ENCODE measurements around the gene OR2J2. TPM values are rescaled to one million over a fixed set of nuclear protein-coding genes. Genes with fewer than 3 reads are reported as not detected.
"Not testable (repeated sequence)": the region's sequence is repeated elsewhere in the genome, so short reads cannot be mapped to it uniquely, and the experiment has no call there.

The OR2J2 gene
- total RNA-seq (2014; rRNA removed): not detected in 2 replicates
- not detected for polyA plus RNA-seq (2012)

DNA sequence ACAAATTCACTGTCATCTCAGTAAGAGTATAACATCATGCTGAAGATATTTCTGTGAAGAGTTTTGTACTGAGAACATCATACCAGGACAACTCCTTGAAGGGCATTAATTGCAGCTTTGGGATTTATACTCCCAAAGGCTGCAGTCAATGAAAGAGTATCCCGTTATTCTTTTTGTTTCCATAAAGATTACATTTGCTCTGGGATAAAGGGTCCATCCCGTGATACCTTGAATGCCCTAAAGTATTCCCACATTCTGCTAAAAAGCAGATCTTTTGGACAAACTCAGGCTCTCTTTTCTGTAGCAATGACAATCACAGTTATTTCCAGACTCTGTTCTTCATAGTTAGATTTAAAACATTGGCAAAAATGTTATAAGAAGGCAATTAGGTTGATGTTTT, at the start of gene OR2J2:
Gene OR2J2 (plus strand): TSS at position 301 of the 400 bp plus-strand sequence. CDS start 2,729 bp downstream, outside the sequence.
- DNase-seq (ENCODE audit: low read depth): not testable (repeated sequence)

DNA sequence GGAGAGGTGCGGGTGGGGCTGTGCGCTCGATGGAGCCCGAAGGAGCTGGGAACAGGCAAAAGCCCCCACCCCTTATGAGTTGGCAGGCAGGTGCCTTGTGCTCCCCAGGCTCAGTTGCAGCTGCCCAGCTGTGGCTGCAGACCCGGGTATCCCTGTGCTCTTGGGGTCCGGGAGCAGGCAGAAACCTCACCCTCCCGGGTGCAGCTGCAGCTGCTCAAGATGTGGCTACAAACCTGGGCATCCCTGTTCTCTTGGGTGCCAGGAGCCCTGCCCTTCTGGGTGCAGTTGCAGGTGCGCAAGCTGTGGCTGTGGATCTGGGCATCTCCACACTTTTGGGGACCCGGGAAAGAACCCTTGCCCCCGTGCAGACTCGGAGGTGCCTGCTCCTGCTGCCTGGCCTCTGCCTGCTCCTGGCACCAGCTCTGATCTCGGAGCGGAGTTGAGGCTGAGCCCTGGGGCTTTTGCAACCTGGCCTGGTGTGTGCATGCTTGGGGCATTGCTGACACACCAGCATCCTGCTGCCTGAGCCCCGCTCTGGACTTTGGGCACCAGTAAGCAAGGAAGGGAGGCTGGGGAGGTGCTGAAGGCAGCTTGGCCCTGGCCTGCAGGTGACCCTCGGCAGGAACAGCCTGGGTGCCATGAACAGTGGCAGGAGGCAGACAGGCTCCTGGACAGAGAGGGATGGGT, 41.2 kb upstream of the OR2J2 start:
- no peak for DNase-seq (ENCODE audit: low read depth)

DNA sequence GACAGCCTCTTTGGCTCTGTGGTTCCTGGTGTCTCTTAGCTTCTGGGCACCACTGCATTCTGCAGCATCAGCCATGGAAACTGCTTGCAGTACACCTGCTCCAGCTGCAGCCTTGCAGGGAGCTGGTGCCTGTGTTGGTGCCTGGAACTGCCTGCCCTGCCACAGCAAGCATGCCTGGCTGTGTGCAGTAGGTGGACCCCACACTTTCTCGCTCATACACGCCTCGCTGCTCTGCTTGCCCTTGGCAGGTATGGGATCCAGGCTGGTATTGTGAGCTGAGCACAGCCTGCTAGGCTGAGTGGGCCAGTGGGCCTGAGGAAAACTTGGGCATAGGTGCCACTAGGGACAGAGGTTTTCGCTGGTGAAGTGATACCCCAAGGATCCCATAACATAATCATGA, 40.1 kb upstream of the OR2J2 start:
- DNase-seq (ENCODE audit: low read depth): no peak

DNA sequence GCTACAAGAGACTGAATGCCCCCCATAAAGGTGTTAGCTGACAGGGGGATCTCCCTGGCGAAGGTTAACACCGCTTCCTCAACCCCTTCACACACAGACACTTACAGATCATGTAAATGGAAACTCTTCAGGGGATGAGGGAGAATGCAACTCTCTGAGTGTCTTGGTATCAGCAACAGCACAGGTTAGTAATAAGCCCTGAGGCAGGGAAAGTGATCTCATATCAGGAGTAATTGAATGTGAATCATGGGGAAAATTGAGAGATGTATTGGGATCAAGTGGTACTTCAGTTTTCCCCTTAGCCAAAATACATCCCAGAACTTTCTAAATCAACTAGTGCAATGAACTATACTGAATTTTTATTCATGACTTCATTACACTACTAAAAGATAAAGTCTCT, 39.0 kb upstream of the OR2J2 start:
- DNase-seq (ENCODE audit: low read depth): no peak

DNA sequence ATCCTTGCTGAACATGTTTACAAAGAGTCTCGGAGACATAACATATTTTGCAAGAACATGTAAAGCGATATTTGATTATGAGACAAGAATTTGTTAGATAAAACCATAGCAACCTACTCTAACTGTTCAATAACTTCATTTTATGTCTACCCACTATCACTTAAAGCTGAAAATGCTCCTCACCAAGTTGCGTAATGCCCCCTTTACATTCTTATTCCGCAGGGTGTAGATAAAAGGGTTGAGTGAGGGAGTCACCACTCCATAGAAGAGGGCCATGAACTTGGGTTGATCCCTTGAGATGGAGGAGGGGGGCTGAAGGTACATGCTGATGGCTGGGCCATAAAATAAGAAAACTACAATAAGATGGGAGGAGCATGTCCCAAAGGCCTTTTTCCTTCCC, 33.0 kb upstream of the OR2J2 start:
- DNase-seq (ENCODE audit: low read depth): no peak

DNA sequence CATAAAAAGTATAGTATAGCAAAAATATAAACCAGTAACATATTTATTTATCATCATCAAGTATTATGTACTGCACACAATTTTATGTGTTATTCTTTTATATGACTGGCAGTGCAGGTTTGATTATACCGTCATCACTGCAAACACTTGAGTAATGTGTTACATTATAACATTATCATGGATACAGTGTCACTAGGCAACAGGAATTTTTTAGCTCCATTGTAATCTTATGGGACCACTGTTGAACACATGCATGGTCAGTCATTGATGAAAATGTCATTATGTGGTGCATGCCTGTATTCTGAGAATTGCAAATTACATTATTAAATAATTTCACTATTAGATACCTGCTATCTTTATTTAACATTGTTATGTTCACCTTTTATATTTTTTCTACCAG, 29.1 kb upstream of the OR2J2 start:
- DNase-seq (ENCODE audit: low read depth): no peak

DNA sequence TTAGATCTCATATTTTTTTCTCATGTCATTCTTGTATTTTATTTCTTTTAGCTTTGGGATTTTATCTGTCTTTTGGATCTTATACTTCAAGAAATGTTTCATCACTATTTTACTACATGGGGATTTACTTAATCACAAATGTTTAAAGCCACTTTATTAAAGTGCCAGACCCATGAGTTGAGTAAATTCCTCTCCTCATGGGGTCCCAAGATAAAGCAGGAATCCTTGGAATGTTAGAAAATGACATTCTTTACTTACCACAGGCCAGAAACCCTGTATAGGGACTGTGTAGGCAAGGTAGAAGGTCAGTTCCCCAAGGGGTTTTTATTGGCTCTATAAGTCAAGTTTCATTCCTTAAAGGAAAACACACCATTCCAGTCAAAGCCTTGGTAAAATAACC, 28.4 kb upstream of the OR2J2 start:
- no peak for DNase-seq (ENCODE audit: low read depth)

DNA sequence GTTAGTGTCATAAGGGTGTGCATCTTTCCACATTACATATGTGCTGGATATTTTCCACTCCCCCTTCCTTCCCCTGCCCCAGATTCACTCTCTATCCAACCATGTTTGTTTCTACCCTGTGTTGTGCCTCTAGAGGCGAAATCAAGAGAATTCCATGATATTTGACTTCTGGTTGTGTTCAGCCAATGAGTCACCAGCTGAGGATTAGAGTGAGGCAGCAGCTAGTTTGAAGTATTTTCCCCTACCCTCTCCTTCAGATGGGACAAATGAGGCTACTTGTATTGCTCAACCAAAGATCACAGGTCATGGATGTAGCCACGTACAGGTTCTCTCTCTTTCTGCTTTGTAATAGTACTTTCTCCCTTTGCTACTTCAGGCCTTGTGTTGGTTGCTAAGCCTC, 24.5 kb upstream of the OR2J2 start:
- no peak for DNase-seq (ENCODE audit: low read depth)

DNA sequence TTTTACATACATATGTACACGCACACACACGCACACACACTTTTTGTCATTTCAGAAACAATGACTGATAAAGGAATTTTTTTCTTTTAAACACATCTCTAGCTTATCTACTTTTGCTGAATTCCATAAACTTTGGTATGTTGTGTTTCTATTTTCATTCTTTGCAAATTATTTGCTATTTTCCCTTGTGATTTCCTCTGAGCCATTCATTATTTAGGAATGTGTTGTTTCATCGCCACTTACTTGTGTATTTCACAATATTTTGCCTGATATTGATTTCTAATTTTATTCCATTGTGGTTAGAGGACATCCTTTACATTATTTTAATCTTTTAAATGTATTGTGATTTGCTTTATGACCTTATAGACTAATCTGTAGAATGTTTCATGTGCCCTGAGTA, 23.6 kb upstream of the OR2J2 start:
- DNase-seq (ENCODE audit: low read depth): no peak

DNA sequence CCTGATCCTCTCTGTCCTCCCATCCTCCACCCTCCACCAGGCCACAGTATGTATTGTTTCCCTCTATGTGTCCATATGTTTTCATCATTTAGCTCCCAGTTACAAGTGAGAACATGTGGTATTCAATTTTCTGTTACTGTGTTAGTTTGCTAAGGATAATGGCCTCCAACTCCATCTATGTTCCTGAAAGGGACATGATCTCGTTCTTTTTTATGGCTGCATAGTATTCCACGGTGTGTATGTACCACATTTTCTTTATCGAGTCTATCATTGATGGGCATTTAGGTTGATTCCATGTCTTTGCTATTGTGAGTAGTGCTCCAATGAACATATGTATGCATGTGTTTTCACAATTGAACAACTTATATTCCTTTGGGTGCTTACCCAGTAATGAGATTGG, 21.3 kb upstream of the OR2J2 start:
- DNase-seq (ENCODE audit: low read depth): not testable (repeated sequence)

DNA sequence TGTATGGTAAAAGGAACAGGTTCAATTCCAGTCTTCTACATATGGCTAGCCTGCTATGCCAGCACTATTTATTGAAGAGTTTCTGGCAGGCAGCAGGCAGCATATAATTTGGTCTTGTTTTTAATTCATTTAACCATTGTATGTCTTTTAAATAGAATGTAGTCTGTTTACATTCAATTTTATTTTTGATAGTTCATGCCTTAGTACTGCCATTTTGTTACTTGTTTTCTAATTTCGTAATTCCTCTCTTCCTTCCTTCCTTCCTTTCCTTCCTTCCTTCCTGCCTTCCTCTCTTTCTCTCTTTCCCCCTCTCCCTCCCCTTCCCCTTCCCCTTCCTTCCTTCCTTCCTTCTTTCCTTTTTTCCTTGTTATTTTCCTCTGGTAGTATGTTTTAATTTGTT, 17.6 kb upstream of the OR2J2 start:
- DNase-seq (ENCODE audit: low read depth): no peak

DNA sequence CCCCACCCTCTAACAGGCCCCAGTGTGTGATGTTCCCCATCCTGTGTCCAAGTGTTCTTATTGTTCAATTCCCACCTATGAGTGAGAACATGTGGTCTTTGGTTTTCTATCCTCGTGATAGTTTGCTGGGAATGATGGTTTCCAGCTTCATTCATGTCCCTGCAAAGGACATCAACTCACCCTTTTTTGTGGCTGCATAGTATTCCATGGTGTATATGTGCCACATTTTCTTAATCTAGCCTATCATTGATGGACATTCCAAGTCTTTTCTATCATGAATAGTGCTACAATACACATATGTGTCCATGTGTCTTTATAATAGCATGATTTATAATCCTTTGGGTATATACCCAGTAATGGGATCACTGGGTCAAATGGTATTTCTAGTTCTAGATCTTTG, 15.5 kb upstream of the OR2J2 start:
- DNase-seq (ENCODE audit: low read depth): not testable (repeated sequence)

DNA sequence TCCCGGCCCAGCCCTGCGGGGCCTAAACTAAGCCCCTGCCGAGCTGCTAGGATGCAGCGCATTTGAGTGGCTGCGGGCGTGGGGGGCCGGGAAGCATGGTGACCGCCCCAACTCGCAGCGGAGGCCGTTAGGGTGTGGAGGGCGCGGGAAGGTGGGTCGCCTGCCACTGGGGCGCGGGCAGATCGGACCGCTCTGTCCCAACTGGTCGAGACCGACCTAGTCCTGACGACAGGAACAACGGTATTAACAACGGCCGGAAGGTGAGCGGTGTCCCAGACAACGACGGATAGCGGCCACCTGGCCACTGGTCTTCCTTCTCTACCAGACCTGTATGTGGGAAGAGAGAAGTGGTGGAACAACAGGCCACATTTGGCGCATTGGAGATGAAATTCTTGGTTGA, 10.8 kb upstream of the OR2J2 start:
- not testable (repeated sequence) for DNase-seq (ENCODE audit: low read depth)

DNA sequence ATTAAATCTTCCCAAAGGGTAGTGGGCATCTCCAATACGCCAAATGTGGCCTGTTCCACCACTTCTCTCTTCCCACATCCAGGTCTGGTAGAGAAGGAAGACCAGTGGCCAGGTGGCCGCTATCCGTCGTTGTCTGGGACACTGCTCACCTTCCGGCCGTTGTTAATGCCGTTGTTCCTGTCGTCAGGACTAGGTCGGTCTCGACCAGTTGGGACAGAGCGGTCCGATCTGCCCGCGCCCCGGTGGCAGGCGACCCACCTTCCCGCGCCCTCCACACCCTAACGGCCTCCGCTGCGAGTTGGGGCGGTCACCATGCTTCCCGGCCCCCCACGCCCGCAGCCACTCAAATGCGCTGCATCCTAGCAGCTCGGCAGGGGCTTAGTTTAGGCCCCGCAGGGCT, 5.1 kb upstream of the OR2J2 start:
- not testable (repeated sequence) for DNase-seq (ENCODE audit: low read depth)

DNA sequence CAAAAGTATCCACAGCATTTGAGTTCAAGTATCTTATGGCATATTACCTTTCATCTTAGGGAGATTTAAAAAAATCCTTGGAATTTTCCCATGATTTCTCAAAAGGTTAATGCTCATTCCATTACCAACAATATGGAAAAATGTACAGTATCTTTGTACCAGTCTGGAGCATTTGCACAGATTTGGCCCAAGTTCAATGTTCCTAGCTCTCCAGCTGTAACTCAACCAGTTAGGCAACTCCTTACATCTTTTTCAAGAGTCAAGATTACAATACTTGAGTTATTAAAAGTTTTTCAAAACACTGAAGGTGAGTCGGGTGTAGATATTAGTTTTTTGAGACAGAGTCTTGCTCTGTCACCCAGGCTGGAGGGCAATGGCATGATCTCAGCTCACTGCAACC, 1.0 kb downstream of the OR2J2 start:
- no peak for DNase-seq (ENCODE audit: low read depth)

DNA sequence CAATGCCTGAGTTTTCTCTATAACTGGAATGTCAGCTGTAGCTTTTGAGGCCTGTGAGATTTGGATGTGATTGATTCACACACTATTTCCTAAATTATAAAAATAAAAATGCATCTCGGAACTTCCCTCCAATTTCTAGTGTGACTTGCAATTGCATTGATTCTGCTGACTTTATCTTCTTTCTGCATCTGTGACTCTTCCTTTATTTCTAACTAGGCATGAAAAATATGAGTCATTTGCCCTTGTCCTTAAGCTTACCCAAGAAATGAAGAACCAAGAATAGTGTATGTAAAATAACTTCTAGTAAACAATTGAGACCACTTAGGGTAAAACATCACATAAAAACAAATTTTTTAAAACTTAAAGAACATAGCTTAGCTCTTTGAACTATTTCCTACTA, 12.9 kb downstream of the OR2J2 start:
- DNase-seq (ENCODE audit: low read depth): no peak

DNA sequence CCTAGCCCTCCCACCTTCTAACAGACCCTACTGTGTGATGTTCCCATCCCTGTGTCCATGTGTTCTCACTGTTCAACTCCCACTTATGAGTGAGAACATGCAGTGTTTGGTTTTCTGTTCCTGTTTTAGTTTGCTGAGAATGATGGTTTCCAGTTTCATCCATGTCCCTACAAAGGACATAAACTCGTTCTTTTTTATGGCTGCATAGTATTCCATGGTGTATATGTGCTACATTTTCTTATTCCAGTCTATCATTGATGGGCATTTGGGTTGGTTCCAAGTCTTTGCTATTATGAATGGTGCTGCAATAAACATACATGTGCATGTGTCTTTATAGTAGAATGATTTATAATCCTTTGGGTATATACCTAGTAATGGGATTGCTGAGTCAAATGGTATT, 18.0 kb downstream of the OR2J2 start:
- DNase-seq (ENCODE audit: low read depth): not testable (repeated sequence)

DNA sequence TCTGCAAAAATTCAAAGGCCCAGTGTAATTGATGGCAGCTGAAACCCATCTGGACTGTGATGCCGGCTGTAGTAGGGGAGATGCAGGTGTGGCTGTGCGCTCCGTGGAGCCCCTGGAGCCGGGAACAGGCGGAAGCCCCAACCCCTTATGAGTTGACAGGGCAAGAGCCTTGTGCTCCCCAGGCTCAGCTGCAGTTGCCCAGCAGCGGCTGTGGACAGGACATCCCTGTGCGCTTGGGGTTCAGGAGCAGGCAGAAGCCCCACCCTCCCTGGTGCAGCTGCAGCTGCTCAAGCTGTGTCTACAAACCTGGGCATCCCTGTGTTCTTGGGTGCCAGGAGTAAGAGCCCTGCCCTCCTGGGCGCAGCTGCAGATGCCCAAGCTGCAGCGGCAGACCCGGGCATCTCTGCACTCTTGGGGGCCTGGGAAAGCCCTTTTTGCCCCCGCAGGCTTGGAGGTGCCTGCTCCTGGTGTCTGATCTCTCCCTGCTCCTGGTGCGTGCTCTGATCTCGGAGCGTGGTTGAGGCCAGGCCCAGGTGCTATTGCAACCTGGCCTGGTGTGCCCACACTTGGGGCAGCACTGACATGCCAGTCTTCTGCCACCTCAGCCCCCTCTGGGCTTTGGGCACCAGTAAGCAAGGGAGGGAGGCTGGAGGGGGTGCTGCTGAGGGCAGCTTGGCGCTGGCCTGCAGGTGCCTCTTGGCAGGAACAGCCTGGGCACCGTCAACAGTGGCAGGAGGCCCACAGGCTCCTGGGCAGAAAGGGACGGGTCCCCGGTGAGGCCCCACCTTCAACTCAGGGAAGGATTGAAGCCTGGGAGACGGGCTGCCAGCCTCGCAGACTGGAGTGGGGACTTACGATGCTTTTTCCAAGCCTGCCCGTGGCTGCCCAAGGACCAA, 30.3 kb downstream of the OR2J2 start:
- no peak for DNase-seq (ENCODE audit: low read depth)

DNA sequence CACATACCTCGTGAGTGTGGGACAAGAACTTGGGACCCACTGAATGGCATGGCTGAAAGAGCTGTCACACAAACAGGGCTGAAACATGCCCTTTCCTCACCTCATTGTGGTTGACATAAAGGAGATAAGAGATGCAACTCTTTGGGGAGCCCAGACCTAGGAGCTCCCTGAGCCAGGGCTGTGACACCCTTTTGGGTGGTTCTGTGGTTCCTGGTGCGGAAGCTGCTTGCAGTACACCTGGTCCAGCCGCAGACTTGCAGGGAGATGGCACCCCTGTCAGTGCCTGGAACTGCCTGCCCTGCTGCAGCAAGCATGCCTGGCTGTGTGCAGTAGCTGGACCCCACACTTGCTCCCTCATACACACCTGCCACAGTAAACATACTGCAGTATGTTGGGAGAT, 31.3 kb downstream of the OR2J2 start:
- no peak for DNase-seq (ENCODE audit: low read depth)

DNA sequence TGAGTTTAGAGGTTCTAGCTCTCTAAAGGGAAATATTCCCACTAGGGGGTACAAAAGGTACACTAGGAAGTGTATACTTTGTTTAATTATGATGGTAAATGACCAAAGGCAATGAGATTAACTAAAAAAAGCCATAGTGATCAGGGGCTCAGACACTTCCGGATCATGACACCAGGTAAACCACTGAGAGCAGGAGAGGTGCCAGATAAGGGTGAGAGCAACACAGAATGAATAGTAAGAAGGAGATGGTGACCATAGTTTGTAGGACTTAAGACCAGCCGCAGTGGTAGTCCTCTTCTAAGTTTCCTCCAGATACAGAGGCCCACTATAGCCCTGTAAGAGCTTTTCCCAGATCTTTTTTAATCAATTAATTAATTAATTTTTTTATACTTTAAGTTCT, 40.8 kb downstream of the OR2J2 start:
- DNase-seq (ENCODE audit: low read depth): no peak

DNA sequence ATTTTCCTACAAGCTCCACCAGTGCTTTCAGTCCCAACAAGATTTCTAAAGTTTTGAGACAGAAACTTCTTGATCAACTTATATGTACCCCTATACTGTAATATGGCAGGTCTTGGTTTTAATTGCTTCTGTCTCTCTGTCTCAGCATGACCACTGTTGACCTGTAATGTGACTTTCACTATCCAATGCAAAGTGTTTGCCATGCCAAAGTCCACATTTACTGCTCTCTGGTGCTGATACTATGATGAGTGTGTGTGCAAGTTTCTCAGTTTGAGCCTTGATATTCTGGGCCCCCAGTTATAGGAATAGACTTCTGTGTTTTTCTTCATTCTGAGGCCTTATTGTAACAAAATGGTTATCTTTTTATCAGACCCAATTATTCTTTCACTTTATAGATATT, 45.8 kb downstream of the OR2J2 start:
- no peak for DNase-seq (ENCODE audit: low read depth)

DNA sequence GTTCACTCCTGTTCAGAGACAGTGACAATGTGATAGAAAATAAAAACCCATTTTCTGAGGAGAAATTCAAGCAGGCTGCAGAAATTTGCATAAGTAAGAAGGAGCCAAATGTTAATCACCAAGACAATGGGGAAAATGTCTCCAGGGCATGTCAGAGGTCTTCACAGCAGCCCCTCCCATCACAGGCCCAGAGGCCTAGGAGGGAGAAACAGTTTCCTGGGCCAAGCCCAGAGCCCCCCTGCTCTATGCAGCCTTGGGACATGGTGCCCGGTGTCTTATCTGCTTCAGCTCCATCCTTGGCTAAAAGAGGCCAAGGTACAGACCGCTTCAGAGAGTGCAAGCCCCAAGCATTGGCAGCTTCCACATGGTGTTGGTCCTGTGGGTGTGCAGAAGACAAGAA, 46.5 kb downstream of the OR2J2 start:
- DNase-seq (ENCODE audit: low read depth): not testable (repeated sequence)

DNA sequence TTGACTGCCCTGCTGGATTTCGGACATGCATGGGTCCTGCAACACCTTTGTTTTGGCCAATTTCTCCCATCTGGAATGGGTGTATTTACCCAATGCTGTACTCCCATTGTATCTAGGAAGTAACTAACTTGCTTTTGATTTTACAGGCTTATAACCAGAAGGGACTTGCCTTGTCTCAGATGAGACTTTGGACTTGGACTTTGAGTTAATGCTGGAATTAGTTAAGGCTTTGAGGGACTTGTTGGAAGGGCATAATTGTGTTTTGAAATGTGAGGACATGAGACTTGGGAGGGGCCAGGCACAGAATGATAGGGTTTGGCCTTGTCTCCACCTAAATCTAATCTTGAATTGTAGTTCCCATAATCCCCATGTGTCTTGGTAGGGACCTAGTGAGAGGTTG, 47.3 kb downstream of the OR2J2 start:
- DNase-seq (ENCODE audit: low read depth): not testable (repeated sequence)
